ENCODE measurements around the gene PLCB2.

Gene PLCB2

DNA sequence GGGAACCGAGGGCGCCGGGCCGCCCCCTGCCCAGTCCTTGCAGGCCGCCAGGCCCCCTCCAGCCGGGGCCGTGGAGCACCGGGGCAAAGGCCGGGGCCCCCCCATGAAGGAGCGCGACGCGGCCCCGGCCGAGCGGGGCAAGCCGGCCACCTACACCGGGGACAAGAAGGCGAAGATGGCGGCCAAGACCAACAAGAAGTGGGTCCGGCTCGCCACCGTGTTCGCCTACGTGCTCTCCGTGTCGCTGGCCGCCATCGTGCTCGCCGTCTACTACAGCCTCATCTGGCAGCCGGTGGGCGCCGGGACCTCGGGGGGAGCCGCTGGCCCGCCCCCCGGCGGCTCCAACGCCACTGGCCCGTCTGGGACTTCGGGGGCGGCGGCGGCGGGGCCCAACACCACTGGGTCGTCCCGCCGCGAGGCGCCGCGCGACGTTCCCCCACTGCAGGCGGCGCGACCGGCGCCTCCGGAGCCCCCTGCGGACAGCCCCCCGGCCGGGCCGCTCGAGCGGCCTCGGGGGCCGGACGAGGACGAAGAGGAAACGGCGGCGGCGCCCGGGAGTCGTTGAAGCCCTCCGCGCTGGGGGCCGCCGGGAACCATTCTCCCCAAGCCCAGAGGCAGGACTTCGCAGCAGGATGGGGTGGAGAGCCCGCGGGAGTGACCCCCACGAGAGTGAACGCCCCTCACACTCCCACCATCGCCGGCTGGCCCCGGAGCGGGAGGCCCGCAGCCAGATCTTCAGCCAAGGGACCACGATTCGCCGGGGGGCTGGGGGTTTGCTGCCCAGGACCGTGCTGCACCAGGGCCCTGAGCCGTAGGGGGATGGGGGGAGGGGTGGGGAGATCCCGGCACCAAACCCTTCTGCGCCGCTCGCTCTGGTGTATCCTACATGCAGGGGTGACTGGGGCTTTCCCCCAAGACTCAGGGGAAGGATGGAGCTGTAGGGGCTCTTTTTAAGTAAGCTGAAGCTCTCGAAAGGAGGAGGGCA, 16.5 kb upstream of the PLCB2 start:
- no peak for DNase-seq

DNA sequence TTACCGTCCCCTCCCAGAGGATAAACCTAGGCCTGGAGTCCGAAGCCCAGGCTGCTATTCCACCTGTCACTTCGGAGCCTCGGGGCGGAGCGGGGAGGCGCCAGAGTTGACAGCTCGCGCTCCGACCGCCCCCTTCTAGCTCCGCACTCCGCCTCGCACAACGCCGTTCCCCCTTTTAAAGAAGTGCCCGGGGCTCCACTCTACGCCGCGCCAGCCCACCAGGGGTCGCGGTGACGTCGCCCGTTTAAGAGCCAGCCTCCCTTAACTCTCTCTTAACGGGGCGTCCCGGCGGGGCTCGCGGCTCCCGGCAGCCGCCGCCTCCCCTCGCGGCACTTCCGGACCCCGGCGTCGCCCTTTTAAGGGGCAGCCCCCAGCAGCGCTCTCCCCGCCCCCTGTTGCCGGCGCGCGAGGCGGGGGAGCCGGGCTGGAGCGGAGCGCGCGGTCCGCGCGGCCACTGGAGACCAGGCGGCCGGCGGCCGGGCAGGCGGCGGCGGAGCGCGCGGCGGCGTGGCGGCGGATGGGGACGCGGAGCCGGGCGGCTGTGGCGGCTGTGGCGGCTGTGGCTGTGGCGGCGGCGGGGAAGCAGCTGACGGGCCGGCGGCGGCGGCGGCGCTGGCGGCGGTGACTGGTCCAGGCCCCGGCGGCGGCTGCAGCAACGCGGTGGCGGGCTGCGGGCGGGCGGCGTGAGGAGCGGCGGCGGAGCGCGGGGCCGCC, 15.7 kb upstream of the PLCB2 start, which contains the start of gene INAFM2:
TSS of gene INAFM2 (plus strand) at position 454 of the 714 bp plus-strand sequence. CDS start 364 bp downstream, outside the sequence.
- DNase-seq, result peak; percentile 94 to 96

DNA sequence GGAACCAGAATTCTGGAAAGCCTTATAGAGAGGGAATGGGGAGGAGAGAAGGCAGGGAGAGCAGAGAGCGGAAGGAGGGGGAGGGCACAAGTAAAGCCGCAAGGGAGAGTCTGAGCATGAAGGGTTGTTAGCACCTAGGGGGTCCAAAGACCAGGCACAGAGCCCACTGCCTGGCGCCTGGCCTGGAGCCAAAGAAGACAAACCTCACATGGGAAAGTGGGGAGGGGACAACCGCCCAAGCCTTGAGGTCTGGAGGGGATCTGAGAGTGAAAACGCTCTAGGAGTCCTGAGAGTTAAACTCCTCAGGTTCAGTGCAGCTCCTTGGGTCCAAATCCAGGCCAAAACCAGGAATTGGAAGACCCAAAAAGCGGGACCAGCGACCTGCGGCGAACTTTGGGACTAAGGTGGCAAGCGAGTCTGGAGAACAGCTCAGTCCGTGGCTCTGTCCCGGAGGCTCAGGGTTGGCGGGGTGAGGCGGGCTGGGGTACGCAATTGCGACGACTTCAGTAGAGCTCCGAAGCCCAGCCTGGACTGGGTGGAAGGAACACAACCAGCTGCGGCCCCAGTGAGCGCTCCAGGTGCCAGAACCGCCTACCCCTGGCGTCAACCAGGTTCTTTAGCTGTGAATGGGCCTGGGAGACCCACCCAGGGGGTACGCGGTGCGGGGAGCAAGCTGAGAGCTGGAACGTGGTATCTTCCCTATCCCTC, 14.9 kb upstream of the PLCB2 start:
- peak; percentile 39 to 43 for DNase-seq

DNA sequence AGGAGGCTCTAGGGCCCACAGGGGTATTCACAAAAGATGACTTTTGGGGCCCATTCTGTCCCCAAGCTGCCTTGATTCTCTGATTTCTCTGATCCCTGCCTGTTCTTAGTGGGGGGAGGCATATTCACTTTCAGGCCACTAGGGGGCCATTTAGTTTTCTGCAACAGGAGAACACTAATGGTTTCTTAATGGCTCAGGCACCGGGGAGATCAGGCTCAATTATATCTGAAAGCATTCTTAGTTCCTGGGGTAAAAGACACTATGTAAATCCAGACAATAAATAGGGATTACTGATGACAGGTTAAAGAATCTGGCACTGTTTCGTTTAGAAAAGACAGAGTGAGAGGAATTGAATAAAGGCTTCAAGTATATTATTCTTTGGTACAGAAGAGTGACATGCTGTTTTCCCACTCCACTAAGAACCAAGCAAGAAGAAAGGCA, 13.2 kb upstream of the PLCB2 start:
- peak; percentile 78 to 80 for DNase-seq

- no peak for DNase-seq
Measured at GRCh38 chr15:40320409-40320808, 12.7 kb upstream of the PLCB2 start.

DNA sequence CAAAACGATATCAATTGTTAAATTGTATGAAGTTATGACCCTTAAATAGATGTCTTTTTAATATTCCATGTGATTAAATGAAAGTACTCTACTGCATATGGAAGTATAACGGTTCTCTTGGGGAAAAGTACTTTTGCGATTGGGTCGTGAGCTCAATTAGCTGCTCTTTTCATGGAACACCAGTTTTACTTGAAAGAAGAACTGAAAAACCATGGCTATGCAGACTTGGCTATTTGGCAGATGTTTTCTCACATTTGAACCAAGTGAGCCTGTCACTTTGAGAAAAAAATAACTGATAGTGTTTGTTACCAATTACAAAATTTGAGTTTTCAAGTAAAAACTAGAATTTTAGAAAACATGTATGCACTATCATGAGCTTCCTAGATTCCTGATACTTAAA, 9.8 kb upstream of the PLCB2 start:
- DNase-seq, result no peak

GRCh38 chr15:40316931-40317330, 9.2 kb upstream of the PLCB2 start:
- no peak for DNase-seq

DNA sequence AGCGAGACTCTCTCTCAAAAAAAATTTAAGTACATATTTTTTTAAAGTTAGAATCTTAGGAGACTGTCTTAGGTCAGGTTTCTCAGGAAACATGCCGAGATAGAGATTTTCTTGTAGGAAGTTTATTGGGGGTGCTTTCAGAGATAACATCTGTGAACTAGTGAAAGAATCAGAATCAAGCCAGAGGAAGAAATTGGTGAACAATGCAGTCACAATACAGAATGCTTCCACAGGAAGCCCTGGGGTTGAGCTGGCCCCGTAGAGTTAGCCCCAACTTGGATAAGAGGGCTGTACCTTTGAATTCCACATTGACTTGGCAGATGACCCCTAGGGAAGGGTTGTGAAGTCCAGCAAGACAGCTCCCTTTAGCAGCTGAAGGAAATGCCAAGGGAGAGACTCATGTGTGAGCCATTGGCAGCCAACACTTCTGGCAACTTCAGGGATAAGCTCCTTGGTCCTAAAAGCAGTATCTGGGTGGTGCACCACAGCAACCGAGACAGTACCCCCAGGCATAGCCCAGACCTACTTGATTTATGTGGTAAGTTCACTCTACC, 7.1 kb upstream of the PLCB2 start:
- no peak for DNase-seq

DNA sequence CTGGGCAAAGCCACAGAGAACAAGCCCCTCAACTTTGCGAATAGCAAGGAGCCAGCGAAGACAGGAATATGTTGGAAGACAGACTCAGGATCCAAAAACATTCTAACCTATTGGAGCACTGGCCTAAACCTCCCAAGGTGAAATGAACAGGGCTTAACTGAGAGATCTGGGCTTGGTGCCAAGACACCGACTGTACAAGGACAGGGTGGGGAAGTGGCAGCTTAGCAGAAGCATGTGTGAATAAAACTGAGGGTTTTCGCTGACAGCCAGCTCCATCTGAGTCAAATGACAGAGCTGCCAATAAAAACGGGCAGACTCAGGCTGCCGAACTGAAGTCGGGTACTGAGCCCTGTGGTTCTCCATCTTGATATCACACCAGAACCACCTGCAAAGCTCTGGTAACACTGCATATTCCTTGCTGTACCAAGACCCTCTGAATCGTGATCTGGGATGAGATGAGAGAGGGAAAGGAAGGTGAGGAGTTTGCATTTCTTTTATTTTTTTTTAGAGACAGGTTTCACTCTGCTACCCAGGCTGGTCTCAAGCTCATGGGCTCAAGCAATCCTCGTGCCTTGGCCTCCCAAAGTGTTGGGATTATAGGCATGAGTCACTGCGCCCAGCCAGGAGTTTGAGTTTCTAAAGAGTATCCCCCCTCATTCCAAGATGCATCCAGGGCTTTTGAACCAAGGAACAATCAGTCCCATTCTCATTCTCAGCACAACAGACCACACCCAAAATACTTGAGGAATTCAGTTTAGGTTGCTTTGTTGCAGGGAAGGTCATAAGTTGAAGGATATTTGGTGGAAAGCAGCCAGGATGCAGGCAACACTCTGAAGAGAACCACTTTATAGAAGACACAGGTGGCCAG, 6.0 kb upstream of the PLCB2 start:
- peak; percentile 73 to 76 for DNase-seq

GRCh38 chr15:40312370-40313158, 4.8 kb upstream of the PLCB2 start:
- DNase-seq, result no peak

- DNase-seq, result no peak
Measured at GRCh38 chr15:40310993-40311392, 3.3 kb upstream of the PLCB2 start.

- peak; percentile 25 to 30 for DNase-seq
Measured at GRCh38 chr15:40310001-40310959, 2.5 kb upstream of the PLCB2 start.

DNA sequence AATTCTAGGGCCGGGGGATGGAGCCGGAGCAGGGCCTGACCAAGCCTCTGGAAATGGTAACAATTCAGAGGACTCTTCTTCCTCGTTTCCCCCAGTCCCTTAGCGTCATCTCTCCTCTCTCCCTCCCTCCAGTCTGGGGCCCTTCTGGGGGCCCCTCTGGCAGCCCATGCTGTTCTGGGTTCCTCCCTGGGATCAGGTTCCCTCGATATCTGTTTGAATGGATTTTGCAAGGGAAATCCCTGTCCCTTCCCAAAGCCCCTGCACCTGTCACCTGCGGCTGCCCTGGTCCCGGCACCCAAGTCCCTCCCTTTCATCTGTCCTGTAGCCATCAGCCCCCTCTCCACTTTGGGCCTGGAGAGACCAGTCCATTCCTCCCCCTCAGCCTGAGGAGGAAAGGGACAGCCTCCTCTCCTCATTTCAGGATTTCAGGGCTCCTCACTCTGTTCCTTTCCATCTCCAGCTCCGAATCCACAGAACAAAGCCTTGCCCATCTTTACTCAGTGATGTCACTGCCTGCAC, 1.7 kb upstream of the PLCB2 start:
- no peak for DNase-seq

DNA sequence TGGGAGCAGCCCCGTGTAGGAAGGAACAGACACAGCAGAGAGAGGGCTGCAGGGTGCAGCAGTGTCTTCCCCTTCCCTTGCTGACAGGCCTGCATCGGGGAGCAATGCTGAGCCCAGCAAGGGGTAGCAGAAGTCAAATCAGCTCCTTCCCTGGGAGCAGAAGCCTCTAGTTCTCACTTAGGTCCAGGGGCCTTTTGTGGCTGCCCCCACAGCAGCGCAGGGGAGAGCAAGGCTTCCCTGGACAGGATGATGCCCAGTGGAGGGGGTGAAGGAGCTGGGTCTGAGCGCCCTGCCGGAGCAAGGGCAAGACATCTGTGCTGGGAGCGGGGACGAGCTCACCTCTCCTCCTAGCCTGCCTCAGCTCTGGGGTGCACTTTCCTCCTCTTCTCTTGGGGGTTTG, 827 bp downstream of the PLCB2 start:
- DNase-seq, result no peak

DNA sequence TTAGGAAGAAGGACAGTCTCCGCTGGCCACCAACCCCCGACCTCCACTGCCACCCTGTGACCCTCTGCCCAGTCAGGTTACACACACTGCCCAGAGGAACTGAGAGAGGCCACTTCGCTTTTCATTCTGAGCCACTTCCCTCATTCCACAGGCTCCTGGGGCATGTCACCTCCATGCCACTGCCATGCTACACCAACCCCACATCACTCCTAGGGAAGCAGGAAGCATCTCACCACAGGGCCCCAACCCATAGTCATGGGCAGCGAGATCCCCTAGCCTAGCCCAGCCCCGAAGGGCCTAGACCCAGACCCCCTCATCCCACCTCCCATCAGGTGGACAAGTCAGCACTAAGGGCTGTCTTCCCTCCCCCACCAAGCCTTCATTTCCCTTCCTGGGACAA, 1.4 kb downstream of the PLCB2 start:
- no peak for DNase-seq

DNA sequence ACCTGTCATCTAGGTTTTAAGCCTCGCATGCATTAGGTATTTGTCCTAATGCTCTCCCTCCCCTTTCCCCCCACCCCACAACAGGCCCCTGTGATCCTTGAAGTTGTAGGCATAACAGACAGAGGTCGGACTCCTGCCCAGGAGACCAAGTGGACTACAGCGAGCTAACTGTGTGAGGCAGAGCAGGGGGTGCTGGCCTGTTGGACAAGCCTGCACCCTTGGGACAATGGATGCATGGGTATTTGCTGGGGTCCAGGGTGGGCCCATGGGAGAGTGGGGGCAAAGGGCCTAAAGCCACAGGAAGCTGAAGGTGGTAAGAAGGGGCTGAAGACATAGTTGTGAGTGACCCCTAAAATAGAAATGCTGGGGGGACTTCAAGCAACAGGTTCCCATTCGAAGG, 2.5 kb downstream of the PLCB2 start:
- DNase-seq, result no peak

DNA sequence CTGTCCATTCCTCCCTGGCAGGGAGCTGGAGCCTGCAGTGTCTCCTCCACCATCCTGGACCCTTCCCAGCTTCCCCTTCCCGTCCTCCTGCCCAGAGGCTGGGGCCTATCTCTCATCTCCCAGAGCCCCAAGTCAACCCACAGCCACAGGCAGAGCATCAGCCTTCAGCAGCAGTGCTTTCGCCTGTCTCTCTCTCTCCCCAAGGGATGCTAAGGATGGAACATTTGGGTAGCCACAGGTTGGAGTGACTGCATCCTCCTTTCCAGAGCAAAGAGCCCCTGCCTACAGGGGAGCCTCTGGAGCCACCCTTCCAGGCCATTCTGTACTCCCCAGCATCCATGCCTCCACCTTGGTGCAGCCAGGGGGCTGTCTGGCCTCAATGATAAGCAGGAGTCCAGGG, 4.2 kb downstream of the PLCB2 start:
- DNase-seq, result no peak

- no peak for DNase-seq
Measured at GRCh38 chr15:40302981-40303380, 4.8 kb downstream of the PLCB2 start.

DNA sequence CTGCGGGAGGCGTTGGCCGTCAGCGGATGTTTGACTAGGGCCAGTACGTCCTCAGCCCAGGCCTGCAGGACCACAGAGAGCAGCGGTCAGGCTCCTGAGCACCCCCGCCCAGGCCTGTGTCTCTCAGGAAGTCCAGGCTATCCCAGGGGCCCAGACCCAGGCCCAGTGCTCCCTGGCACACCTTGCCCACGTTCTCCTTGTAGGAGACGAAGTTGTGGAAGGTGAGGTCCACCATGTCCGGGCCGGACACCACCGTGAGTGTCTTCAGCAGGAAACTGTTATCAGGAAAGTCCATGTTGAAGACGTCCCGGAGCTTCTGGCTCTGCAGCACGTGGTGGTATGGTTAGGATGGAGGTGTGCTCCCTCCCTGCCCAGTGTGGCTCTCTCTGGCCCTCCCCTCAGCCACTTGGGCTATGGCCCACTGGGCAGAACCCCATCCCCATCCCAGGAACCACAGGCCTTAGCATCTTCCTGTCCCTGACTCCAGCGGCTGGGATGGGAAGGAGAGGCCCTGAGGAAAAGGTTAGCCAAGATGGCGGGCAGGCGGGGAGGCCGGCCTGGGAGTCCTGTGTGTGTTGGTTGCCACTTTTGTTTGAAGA, 5.3 kb downstream of the PLCB2 start:
- no peak for DNase-seq

Measured in NCI-H2081 (cell line).